DOHH2 (cell line): ENCODE results near the gene ALDH1A3.

ENCODE experiments used
- H3F3A ChIP-seq: fragments of 200-600 bp; sonication (generic), shearing (Covaris generic); 2 replicates; pipeline ENCODE4 v1.6.0; 2016; ENCODE audit warnings: antibody characterized with exemption, mild to moderate bottlenecking; ENCODE audit not compliant: control insufficient read depth, insufficient read depth
- H3K27ac ChIP-seq: fragments of 200-600 bp; sonication (generic); 2 replicates; pipeline ENCODE4 v1.5.1; 2014; ENCODE audit warnings: low read depth, mild to moderate bottlenecking, low read length, moderate library complexity
- H3K27me3 ChIP-seq: fragments of 200-600 bp; sonication (generic); 2 replicates; pipeline ENCODE4 v1.6.1; 2014; ENCODE audit warnings: mild to moderate bottlenecking, low read length, mixed read lengths; ENCODE audit not compliant: control insufficient read depth
- H3K36me3 ChIP-seq: fragments of 200-600 bp; sonication (generic); 2 replicates; pipeline ENCODE4 v1.6.1; 2014; ENCODE audit warnings: mild to moderate bottlenecking, low read length, moderate library complexity, mixed read lengths; ENCODE audit not compliant: control insufficient read depth
- H3K4me1 ChIP-seq: fragments of 200-600 bp; sonication (generic); 2 replicates; pipeline ENCODE4 v1.6.1; 2014; ENCODE audit warnings: mild to moderate bottlenecking, low read length, mixed read lengths; ENCODE audit not compliant: control insufficient read depth
- H3K4me2 ChIP-seq: fragments of 200-600 bp; sonication (generic); 2 replicates; pipeline ENCODE4 v1.6.0; 2014; ENCODE audit warnings: mild to moderate bottlenecking, low read length, moderate library complexity
- H3K4me3 ChIP-seq: fragments of 200-600 bp; sonication (generic); 2 replicates; pipeline ENCODE4 v1.5.1; 2014; ENCODE audit warnings: mild to moderate bottlenecking, low read length, mixed read lengths
- H3K79me2 ChIP-seq: fragments of 200-600 bp; sonication (generic); 2 replicates; pipeline ENCODE4 v1.6.1; 2014; ENCODE audit warnings: mild to moderate bottlenecking, low read length, mixed read lengths; ENCODE audit not compliant: control insufficient read depth
- H3K9me2 ChIP-seq: fragments of 200-600 bp; sonication (generic); replicated peaks from 2 replicates; pipeline ENCODE4 v1.6.1; 2014; ENCODE audit warnings: mild to moderate bottlenecking, low read length, mixed read lengths; ENCODE audit not compliant: control insufficient read depth
- H3K9me3 ChIP-seq: fragments of 200-600 bp; sonication (generic); 2 replicates; pipeline ENCODE4 v1.6.1; 2014; ENCODE audit warnings: antibody characterized with exemption, low read length, mixed read lengths; ENCODE audit not compliant: control insufficient read depth, insufficient read depth
- H4K20me1 ChIP-seq: fragments of 200-600 bp; sonication (generic); 2 replicates; pipeline ENCODE4 v1.6.0; 2014; ENCODE audit warnings: low read depth, mild to moderate bottlenecking, antibody characterized with exemption, low read length, moderate library complexity; ENCODE audit not compliant: control insufficient read depth, insufficient read depth
- EZH2phosphoT487 ChIP-seq: fragments of 200-600 bp; sonication (generic); IDR thresholded peaks from 2 replicates; pipeline ENCODE4 v1.6.1; 2017; ENCODE audit warnings: borderline replicate concordance, mild to moderate bottlenecking, antibody characterized with exemption, low read length, moderate library complexity, mixed read lengths
- TF ChIP-seq, protein P1 (sequence below): fragments of 200-600 bp; sonication (generic); IDR thresholded peaks from one replicate; pipeline ENCODE4 v1.5.1; 2014; ENCODE audit warnings: antibody characterized with exemption, mild to moderate bottlenecking, low read depth, low read length; ENCODE audit not compliant: poor library complexity, severe bottlenecking

ALDH1A3 gene

DNA sequence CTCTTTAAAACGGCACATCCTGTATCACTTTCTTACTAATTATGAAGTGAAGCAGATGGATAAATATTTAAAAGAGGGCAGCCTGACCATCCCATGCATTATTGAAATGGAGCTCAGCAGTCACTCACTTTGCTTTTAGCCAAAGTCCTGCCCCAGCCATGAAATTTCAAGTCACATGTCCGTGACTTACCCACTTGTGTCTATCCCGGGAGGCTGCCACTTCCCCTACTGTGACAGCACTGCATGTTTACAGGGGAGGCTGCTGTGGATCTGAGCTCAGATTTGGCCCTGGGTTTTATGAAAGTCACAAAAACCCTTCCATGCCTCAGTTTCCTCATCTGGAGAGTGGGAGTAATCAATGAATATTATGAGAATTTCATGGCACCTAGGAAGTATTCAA is 21.7 kb downstream of the ALDH1A3 start:
- no peaks in the 10 kb centered on the region for H4K20me1 ChIP-seq
- H3K4me3 ChIP-seq = no peak overlapping the region
- H3K4me1 ChIP-seq = peaks cover 2% of the 10 kb centered on the region; the same call in 1 of the 2 replicates
- H3K36me3 ChIP-seq = no peaks in the 10 kb centered on the region
- no peak overlapping the region for H3K27ac ChIP-seq
- H3K79me2 ChIP-seq = no peaks in the 10 kb centered on the region
- no peak overlapping the region for H3K4me2 ChIP-seq
- no peaks in the 10 kb centered on the region; the same call in 1 of the 2 replicates for H3F3A ChIP-seq
- peaks cover 7% of the 10 kb centered on the region; the same call in 1 of the 2 replicates for H3K27me3 ChIP-seq
- TF ChIP-seq EZH2phosphoT487 = no peak
- TF ChIP-seq, protein P1, sequence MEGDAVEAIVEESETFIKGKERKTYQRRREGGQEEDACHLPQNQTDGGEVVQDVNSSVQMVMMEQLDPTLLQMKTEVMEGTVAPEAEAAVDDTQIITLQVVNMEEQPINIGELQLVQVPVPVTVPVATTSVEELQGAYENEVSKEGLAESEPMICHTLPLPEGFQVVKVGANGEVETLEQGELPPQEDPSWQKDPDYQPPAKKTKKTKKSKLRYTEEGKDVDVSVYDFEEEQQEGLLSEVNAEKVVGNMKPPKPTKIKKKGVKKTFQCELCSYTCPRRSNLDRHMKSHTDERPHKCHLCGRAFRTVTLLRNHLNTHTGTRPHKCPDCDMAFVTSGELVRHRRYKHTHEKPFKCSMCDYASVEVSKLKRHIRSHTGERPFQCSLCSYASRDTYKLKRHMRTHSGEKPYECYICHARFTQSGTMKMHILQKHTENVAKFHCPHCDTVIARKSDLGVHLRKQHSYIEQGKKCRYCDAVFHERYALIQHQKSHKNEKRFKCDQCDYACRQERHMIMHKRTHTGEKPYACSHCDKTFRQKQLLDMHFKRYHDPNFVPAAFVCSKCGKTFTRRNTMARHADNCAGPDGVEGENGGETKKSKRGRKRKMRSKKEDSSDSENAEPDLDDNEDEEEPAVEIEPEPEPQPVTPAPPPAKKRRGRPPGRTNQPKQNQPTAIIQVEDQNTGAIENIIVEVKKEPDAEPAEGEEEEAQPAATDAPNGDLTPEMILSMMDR = no peak
- no peaks in the 10 kb centered on the region for H3K9me2 ChIP-seq
- H3K9me3 ChIP-seq = no peaks in the 10 kb centered on the region

DNA sequence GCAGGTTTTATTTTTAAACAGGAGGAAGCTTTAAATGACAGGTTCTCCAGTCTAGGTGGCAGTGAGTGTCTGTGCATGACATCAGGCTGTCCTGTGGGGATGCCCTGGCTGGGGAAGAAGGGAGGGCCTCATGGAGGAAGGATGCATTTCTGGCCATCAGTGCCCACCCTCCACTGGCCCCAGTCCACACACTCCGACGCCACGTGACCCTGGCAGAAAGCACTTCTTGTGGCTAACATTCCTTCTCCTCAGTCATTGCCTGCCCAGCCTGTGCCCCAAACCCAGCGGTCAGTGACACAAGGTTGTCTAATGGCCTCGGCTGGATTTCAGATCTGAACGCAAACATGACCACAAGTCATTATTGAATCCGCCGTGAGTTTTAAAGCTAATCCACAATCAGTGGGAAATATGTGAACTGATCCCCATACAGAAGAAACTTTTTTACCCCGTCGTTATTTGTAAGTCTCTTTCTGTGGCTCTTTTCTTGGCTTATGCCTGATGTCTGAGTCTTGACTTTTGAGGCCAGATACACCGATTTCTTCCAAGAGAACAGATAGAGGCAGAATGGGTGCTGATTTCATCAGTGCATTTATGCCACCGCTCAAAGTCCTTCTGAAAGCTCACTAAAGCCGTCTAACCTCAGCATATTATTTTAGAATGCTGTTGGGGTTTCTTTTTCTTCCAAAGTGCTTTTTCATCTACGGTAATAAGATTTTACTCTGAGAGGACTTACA is 22.2 kb downstream of the ALDH1A3 start:
- Histone ChIP-seq H3K9me3 (no peaks in the 10 kb centered on the region), H3K27ac (no peak overlapping the region), H3K79me2 (no peaks in the 10 kb centered on the region), H3K36me3 (no peaks in the 10 kb centered on the region), H3K4me1 (no peaks in the 10 kb centered on the region), H3K27me3 (peaks cover 7% of the 10 kb centered on the region; the same call in 1 of the 2 replicates), H3F3A (no peaks in the 10 kb centered on the region), H3K4me2 (no peak overlapping the region), H3K9me2 (no peaks in the 10 kb centered on the region), H3K4me3 (no peak overlapping the region), H4K20me1 (no peaks in the 10 kb centered on the region)
- TF ChIP-seq, protein P1 = no peak
- no peak for TF ChIP-seq EZH2phosphoT487

DNA sequence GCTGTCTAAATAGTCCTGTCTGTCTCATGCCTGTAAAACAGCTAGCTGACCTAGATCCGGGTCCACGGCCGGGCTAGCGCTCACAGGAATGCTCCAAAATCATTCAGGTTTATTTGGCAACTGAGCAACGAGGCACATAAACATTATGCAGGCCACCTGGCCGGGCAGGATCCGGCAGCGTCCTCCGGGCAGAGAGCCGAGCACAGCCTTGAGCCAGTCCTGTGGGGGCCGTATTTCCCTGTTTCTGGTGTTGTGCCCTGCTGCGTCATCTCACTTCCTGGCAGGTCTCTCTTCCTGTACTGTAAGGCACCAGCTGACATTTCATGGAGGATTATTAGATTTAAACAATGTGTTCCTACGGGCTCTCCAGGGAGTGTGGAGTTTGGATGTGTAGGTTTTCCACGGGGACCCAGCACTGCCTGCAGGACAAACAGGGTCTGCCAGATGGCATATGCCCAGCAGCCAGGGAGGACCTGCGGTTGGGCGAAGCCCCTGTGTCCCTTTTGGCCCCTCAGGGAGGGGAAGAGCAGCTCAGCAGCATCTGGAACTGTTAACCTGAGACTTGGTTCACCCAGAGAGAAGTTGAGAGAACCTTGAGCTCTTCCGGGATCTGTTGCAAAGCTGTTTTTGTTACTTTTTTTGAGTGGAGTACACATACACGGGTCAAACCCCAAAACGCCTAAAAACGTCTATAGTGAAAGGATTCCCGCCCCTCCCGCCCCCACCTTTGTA is 23.0 kb downstream of the ALDH1A3 start:
- Histone ChIP-seq H3K27ac (no peak overlapping the region), H3K9me2 (no peaks in the 10 kb centered on the region), H3K4me2 (no peak overlapping the region), H3K4me3 (no peak overlapping the region), H3K27me3 (peaks cover 7% of the 10 kb centered on the region; the same call in 1 of the 2 replicates), H3K36me3 (no peaks in the 10 kb centered on the region), H3F3A (no peaks in the 10 kb centered on the region), H4K20me1 (no peaks in the 10 kb centered on the region), H3K79me2 (no peaks in the 10 kb centered on the region), H3K9me3 (no peaks in the 10 kb centered on the region), H3K4me1 (no peaks in the 10 kb centered on the region)
- no peak for TF ChIP-seq EZH2phosphoT487
- TF ChIP-seq, protein P1 = no peak
